Panc1 (cell line): ENCODE results near the gene TPRA1.

Source experiments
- POLR2AphosphoS5 ChIP-seq: IDR thresholded peaks from 2 replicates; pipeline ENCODE4 v1.6.1; 2012; ENCODE audit warnings: mild to moderate bottlenecking, low read depth, low read length, moderate library complexity
- SIN3A ChIP-seq: IDR thresholded peaks from 2 replicates; pipeline ENCODE4 v1.6.1; 2012; ENCODE audit warnings: low read depth, mild to moderate bottlenecking, low read length, moderate library complexity, borderline replicate concordance; ENCODE audit not compliant: insufficient read depth
- TCF7L2 ChIP-seq: IDR thresholded peaks from 2 replicates; pipeline ENCODE4 v1.6.1; 2011; ENCODE audit warnings: mild to moderate bottlenecking, low read depth, low read length, inconsistent platforms
- TF ChIP-seq, protein P1 (sequence below): fragments of 450-650 bp; IDR thresholded peaks from 2 replicates; pipeline ENCODE4 v1.5.1; 2017; ENCODE audit warnings: mild to moderate bottlenecking
- TF ChIP-seq, protein P2 (sequence below), 2 experiments: IDR thresholded peaks; 2 replicates each; pipeline ENCODE4 v1.6.1; 2011 to 2012; ENCODE audit warnings: low read depth in 2 of 2, control low read depth in 1 of 2, low read length in 1 of 2, mild to moderate bottlenecking in 1 of 2, moderate library complexity in 1 of 2; ENCODE audit not compliant: insufficient read depth in 1 of 2

DNA sequence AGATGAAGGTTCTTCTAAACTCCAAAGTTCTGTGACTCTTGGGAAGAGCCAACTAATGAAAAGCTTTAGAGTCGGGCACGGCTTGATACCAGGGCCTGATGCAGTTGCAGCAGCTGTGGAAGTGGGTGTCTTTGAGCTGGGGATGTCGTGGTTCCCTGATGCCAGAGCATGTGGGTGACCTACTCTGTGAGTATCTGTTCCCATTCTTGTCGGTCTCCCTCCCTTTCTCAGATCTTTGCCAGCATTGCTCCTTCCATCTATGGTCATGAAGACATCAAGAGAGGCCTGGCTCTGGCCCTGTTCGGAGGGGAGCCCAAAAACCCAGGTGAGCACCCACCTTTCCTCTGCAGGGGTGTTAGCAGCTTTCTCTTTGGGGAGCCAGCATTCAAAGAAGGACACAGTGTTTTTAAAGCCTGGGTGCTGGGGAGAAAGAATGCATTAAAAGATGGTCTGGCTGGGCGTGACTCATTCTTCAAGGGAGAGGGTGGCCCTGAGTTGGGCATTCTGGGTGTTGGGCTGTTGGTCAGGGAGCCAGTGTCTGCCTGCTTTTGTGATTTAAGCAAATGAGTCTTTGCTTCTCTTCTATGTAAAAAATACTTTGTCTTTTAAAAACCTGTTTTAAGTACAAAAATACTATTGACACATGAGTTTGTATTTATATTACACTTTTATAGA, 25.2 kb upstream of the TPRA1 start:
- TF ChIP-seq, protein P1, sequence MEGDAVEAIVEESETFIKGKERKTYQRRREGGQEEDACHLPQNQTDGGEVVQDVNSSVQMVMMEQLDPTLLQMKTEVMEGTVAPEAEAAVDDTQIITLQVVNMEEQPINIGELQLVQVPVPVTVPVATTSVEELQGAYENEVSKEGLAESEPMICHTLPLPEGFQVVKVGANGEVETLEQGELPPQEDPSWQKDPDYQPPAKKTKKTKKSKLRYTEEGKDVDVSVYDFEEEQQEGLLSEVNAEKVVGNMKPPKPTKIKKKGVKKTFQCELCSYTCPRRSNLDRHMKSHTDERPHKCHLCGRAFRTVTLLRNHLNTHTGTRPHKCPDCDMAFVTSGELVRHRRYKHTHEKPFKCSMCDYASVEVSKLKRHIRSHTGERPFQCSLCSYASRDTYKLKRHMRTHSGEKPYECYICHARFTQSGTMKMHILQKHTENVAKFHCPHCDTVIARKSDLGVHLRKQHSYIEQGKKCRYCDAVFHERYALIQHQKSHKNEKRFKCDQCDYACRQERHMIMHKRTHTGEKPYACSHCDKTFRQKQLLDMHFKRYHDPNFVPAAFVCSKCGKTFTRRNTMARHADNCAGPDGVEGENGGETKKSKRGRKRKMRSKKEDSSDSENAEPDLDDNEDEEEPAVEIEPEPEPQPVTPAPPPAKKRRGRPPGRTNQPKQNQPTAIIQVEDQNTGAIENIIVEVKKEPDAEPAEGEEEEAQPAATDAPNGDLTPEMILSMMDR: no peak
- TF ChIP-seq SIN3A: no peak
- TF ChIP-seq, protein P2, sequence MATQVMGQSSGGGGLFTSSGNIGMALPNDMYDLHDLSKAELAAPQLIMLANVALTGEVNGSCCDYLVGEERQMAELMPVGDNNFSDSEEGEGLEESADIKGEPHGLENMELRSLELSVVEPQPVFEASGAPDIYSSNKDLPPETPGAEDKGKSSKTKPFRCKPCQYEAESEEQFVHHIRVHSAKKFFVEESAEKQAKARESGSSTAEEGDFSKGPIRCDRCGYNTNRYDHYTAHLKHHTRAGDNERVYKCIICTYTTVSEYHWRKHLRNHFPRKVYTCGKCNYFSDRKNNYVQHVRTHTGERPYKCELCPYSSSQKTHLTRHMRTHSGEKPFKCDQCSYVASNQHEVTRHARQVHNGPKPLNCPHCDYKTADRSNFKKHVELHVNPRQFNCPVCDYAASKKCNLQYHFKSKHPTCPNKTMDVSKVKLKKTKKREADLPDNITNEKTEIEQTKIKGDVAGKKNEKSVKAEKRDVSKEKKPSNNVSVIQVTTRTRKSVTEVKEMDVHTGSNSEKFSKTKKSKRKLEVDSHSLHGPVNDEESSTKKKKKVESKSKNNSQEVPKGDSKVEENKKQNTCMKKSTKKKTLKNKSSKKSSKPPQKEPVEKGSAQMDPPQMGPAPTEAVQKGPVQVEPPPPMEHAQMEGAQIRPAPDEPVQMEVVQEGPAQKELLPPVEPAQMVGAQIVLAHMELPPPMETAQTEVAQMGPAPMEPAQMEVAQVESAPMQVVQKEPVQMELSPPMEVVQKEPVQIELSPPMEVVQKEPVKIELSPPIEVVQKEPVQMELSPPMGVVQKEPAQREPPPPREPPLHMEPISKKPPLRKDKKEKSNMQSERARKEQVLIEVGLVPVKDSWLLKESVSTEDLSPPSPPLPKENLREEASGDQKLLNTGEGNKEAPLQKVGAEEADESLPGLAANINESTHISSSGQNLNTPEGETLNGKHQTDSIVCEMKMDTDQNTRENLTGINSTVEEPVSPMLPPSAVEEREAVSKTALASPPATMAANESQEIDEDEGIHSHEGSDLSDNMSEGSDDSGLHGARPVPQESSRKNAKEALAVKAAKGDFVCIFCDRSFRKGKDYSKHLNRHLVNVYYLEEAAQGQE (IDR thresholded peaks at IDR 0.05; ENCODE audit: insufficient read depth in 1 of 2, low read depth in 2 of 2, low read length in 1 of 2): no peak
- TF ChIP-seq POLR2AphosphoS5: no peak
- no peak for TF ChIP-seq TCF7L2
